ENCODE data around the gene DHPS.

DNA sequence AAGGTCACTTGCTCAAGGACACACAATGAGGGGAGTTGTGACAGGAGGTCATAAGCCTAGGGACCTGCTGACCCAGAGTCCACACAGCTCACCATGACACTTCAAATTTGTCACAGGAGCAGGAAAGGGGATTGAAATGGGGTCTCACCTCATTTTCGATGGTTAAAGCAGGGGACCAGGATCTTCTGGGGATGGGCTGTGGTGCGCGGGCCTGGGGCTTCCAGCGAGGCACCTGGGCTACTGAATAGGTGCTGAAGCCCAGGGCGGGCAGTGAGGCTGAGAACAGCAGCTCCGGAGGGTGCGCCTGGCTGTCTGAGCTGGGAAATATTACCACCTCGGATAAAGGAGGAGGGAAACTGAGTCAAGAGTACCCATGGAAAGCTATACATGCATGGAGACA is 26.1 kb downstream of the DHPS start:
- TF ChIP-seq CTCF (IDR thresholded peaks at IDR 0.05) (no peak), POLR2A (IDR thresholded peaks at IDR 0.05) (no peak)
